Measurements from ENCODE around the gene F3. TPM values are rescaled to one million over a fixed set of nuclear protein-coding genes. Genes with fewer than 3 reads are reported as not detected.

F3 gene
- total and polyA plus RNA-seq, 9 of the 15 experiments (the other 6 are each of a cell fraction or from before 2014, with no cell fraction given) = 0.24 to 0.28 TPM; not detected in 7

DNA sequence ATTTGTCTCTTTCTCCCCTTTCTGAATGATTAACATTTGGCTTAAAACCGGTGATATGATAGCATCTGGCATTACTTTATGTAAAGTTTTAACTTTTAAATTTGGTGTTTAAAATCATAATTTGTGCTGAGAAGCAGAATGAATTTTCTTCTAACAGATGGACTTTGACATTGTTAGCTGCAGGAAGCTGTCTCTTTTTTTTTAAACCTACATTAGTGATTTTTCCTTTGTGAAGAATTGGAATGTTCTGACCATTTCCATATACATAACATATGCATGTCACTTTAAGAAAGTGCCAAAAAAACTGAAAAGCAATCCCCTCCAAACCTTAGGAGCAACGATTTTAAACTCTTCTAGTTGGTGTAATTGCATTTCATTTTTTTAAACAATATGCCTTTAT, 22.2 kb downstream of the F3 start:
- Histone ChIP-seq H3K36me3 (ENCODE audit: control insufficient read depth, insufficient read depth, low read length) (no peaks in the 10 kb centered on the region), H3K9me1 (ENCODE audit: control insufficient read depth, insufficient read depth, low read length) (no peaks in the 10 kb centered on the region), H3K27me3 (ENCODE audit: control insufficient read depth in 2 of 2, insufficient read depth in 2 of 2, low read length in 2 of 2) (no peaks in the 10 kb centered on the region), H3K79me2 (ENCODE audit: control insufficient read depth, insufficient read depth, low read length) (no peaks in the 10 kb centered on the region), H3K9me3 (replicated peaks; ENCODE audit: control insufficient read depth, insufficient read depth, low read depth, low read length) (no peaks in the 10 kb centered on the region), H4K20me1 (replicated peaks; ENCODE audit: control insufficient read depth, insufficient read depth, low read length) (no peaks in the 10 kb centered on the region), H3K9ac (ENCODE audit: insufficient read depth in 1 of 2, low read depth in 2 of 2, low read length in 2 of 2) (no peak overlapping the region), H3K4me3 (no peak overlapping the region), H2AFZ (ENCODE audit: low read depth, low read length) (no peak overlapping the region), H3K27ac (ENCODE audit: extremely low read depth, low read depth, low read length) (no peak overlapping the region), H3K4me2 (ENCODE audit: insufficient read depth, low read length) (no peak overlapping the region), H3K4me1 (replicated peaks in 1 of 2; ENCODE audit: control insufficient read depth in 2 of 2, insufficient read depth in 2 of 2, low read length in 2 of 2) (no peaks in the 10 kb centered on the region)
- intact Hi-C loops (cut with micrococcal nuclease) = loop anchor here (10.0 kb wide), 1 partner anchor 525 kb away; no protein-coding TSS in a partner anchor
- CTCF ChIA-PET (ENCODE audit: low intra/inter-chr PET ratio) = no interaction called here
- POLR2A ChIA-PET = no interaction called here
- BruUV-seq (replicated peaks) = no TSS peak
- no peak for TF ChIP-seq MCM7 (IDR thresholded peaks at IDR 0.05)
- TF ChIP-seq NFXL1 (CRISPR knock-in tag; IDR thresholded peaks at IDR 0.05) = no peak
- TF ChIP-seq KDM4B (IDR thresholded peaks at IDR 0.05; ENCODE audit: borderline replicate concordance in 2 of 2, low read depth in 1 of 2) = no peak
- TF ChIP-seq, protein P1, sequence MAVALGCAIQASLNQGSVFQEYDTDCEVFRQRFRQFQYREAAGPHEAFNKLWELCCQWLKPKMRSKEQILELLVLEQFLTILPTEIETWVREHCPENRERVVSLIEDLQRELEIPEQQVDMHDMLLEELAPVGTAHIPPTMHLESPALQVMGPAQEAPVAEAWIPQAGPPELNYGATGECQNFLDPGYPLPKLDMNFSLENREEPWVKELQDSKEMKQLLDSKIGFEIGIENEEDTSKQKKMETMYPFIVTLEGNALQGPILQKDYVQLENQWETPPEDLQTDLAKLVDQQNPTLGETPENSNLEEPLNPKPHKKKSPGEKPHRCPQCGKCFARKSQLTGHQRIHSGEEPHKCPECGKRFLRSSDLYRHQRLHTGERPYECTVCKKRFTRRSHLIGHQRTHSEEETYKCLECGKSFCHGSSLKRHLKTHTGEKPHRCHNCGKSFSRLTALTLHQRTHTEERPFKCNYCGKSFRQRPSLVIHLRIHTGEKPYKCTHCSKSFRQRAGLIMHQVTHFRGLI (CRISPR knock-in tag; IDR thresholded peaks at IDR 0.05) = no peak
- TF ChIP-seq, protein P2, sequence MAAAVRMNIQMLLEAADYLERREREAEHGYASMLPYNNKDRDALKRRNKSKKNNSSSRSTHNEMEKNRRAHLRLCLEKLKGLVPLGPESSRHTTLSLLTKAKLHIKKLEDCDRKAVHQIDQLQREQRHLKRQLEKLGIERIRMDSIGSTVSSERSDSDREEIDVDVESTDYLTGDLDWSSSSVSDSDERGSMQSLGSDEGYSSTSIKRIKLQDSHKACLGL (CRISPR knock-in tag; IDR thresholded peaks at IDR 0.05; ENCODE audit: borderline replicate concordance, poor library complexity, severe bottlenecking) = no peak
- TF ChIP-seq, protein P3, sequence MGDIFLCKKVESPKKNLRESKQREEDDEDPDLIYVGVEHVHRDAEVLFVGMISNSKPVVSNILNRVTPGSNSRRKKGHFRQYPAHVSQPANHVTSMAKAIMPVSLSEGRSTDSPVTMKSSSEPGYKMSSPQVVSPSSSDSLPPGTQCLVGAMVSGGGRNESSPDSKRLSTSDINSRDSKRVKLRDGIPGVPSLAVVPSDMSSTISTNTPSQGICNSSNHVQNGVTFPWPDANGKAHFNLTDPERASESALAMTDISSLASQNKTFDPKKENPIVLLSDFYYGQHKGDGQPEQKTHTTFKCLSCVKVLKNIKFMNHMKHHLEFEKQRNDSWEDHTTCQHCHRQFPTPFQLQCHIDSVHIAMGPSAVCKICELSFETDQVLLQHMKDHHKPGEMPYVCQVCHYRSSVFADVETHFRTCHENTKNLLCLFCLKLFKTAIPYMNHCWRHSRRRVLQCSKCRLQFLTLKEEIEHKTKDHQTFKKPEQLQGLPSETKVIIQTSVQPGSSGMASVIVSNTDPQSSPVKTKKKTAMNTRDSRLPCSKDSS (IDR thresholded peaks at IDR 0.05; ENCODE audit: low read depth, partially characterized antibody) = no peak
- TF ChIP-seq RBBP5 (IDR thresholded peaks at IDR 0.05; ENCODE audit: borderline replicate concordance, insufficient read depth, low read length, poor library complexity, severe bottlenecking) = no peak
- 7% methylated on average over 2 of the region's 2 CpGs for whole genome bisulfite sequencing (ENCODE audit: insufficient coverage, low coverage, missing lambda C conversion rate)
- FAIRE-seq (no peak), ATAC-seq (no peak), DNase-seq (ENCODE audit: extremely low read depth in 1 of 4, low spot score in 3 of 4) (no peak)
- in situ Hi-C loops (cut with MboI) = no loop called here

All from K562 (cell line).